Measurements from ENCODE around the gene NTMT2.

DNA sequence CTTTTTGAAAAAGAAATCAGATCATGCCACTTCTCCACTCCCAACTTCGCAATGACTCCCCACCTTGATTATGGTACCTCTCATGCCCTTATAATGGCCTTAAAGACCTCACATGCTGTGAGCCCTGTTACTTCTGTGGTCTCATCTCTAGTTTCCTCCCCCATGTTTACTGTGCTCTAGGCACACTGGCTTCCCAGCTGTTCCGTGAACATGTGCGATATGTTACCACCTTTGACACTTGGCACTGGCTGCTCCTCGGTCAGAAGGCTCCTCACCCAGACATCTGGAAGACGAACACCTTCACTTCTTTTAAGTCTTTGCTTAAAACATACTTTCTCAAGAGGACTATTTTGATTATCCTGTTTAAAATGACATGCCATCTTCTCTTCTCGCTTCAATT lies 14.3 kb upstream of the NTMT2 start:
- TF ChIP-seq ARID2 (IDR thresholded peaks at IDR 0.05) (no peak), ZFX (CRISPR knock-in tag; IDR thresholded peaks at IDR 0.05) (no peak), NONO (IDR thresholded peaks at IDR 0.05; ENCODE audit: low read depth in 2 of 2, low read length in 1 of 2) (no peak)
- TF ChIP-seq, protein P1, sequence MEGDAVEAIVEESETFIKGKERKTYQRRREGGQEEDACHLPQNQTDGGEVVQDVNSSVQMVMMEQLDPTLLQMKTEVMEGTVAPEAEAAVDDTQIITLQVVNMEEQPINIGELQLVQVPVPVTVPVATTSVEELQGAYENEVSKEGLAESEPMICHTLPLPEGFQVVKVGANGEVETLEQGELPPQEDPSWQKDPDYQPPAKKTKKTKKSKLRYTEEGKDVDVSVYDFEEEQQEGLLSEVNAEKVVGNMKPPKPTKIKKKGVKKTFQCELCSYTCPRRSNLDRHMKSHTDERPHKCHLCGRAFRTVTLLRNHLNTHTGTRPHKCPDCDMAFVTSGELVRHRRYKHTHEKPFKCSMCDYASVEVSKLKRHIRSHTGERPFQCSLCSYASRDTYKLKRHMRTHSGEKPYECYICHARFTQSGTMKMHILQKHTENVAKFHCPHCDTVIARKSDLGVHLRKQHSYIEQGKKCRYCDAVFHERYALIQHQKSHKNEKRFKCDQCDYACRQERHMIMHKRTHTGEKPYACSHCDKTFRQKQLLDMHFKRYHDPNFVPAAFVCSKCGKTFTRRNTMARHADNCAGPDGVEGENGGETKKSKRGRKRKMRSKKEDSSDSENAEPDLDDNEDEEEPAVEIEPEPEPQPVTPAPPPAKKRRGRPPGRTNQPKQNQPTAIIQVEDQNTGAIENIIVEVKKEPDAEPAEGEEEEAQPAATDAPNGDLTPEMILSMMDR (IDR thresholded peaks at IDR 0.05 in 2 of 3, conservative IDR thresholded peaks at IDR 0.05 in 1 of 3; ENCODE audit: insufficient read depth in 2 of 3, low read depth in 1 of 3, low read length in 3 of 3): no peak
- TF ChIP-seq, protein P2, sequence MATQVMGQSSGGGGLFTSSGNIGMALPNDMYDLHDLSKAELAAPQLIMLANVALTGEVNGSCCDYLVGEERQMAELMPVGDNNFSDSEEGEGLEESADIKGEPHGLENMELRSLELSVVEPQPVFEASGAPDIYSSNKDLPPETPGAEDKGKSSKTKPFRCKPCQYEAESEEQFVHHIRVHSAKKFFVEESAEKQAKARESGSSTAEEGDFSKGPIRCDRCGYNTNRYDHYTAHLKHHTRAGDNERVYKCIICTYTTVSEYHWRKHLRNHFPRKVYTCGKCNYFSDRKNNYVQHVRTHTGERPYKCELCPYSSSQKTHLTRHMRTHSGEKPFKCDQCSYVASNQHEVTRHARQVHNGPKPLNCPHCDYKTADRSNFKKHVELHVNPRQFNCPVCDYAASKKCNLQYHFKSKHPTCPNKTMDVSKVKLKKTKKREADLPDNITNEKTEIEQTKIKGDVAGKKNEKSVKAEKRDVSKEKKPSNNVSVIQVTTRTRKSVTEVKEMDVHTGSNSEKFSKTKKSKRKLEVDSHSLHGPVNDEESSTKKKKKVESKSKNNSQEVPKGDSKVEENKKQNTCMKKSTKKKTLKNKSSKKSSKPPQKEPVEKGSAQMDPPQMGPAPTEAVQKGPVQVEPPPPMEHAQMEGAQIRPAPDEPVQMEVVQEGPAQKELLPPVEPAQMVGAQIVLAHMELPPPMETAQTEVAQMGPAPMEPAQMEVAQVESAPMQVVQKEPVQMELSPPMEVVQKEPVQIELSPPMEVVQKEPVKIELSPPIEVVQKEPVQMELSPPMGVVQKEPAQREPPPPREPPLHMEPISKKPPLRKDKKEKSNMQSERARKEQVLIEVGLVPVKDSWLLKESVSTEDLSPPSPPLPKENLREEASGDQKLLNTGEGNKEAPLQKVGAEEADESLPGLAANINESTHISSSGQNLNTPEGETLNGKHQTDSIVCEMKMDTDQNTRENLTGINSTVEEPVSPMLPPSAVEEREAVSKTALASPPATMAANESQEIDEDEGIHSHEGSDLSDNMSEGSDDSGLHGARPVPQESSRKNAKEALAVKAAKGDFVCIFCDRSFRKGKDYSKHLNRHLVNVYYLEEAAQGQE (IDR thresholded peaks at IDR 0.05; ENCODE audit: borderline replicate concordance): no peak
- TF ChIP-seq, protein P2 (CRISPR knock-in tag; IDR thresholded peaks at IDR 0.05; ENCODE audit: low read depth): no peak
